NCI-H146 treated with DMSO at 0.1 percent for 48 hours (cell line): ENCODE results near the gene PNPLA7.
"Not testable (repeated sequence)": the region's sequence is repeated elsewhere in the genome, so short reads cannot be mapped to it uniquely, and the experiment has no call there.

ENCODE experiments used
- DNase-seq: peaks from one replicate; lab custom pipeline; 2025; ENCODE audit not compliant: unreplicated experiment; lab: John Stamatoyannopoulos, UW

The PNPLA7 gene

DNA sequence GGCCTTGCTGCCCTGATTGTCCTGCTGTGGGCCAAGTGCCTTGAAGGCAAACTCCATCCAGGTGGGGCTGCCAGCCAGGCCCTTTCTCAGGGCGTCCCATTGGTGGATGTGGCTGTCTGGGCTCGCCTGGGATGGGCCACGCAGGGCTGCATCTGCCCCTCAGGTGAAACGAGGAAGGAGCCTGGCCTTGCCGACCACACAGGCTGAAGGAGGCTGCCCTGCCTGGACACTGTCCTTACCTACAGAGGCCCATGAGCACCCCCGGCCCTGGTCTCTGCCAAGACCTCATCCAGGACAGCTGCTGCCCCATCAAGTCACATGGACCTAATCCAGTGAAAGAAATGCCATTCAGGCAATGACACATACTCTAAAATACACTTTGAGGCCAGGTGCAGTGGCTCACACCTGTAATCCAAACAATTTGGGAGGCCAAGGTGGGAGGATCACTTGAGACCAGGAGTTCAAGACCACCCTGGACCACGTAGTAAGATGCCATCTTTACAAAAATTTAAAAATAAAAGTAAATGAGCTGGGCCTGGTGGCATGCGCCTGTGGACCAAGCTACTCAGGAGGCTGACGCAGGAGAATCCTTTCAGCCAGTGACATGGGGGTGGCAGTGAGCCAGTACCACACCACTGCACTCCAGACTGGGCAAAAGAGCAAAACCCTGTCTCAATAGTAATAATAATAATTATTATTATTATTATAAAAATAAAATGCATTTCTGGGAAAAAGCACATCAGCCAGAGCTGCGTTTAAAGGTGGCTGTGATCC lies 33.9 kb downstream of the PNPLA7 start:
- no peak for DNase-seq

DNA sequence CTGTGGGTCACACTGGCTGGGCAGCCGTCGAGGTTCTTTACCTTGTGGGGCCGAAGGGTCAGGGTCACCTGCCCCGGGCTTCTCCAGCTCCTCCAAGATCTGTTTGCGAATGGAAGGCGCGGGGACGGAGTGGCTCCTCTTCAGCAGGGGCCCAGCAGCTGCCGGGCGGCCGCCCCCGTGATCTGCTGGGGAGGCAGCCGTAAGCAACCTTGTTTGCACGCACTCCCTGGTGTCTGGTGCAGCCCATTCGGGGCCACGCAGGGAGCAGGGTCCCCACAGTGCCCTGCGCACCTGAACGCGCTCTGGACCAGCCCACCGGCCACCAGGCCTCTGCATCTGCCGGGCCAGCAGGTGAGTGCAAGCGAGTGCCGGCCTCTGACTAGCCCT lies 34.9 kb downstream of the PNPLA7 start:
- no peak for DNase-seq

DNA sequence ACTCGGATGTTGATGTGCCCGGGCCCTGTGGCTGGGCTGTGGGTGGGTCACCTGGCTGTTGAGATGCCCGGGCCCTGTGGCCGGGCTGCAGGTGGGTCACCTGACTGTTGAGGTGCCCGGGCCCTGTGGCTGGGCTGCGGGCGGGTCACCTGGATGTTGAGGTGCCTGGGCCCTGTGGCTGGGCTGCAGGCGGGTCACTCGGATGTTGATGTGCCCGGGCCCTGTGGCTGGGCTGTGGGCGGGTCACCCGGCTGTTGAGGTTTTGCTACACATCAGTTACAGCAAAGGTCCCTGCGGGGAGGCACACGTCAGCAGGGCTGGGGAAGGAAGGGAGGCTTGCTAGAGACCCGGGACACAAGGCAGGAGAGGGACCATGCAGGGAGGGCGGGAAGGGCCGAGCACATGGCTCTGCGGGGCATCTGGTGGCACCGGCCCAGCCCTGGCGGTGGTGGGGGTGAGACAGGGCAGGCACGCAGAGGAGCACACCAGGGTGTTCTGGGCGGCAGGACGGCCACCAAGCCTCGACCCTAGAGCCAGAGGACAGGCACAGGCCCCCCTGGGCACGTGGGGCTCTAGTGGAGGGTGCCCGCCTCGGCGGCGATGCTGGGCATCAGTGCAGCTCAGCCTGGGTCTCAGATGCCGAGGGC lies 35.4 kb downstream of the PNPLA7 start:
- DNase-seq: no peak

DNA sequence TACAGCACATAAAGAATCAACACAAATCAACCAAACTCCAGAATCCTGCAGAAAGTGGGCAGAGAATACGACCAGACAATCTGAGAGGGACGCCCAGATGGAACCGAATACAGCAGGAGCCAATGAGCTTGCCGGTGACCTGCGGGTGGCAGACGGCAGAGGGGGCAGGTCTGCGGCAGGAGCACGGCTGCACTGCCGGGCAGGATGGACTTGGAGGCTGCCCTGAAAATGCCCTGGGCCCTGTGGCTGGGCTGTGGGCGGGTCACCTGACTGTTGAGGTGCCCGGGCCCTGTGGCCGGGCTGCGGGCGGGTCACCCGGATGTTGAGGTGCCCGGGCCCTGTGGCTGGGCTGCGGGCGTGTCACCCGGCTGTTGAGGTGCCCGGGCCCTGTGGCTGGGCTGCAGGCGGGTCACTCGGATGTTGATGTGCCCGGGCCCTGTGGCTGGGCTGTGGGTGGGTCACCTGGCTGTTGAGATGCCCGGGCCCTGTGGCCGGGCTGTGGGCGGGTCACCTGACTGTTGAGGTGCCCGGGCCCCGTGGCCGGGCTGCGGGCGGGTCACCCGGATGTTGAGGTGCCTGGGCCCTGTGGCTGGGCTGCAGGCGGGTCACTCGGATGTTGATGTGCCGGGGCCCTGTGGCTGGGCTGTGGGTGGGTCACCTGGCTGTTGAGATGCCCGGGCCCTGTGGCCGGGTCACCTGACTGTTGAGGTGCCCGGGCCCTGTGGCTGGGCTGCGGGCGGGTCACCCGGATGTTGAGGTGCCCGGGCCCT lies 36.2 kb downstream of the PNPLA7 start:
- DNase-seq: not testable (repeated sequence)

DNA sequence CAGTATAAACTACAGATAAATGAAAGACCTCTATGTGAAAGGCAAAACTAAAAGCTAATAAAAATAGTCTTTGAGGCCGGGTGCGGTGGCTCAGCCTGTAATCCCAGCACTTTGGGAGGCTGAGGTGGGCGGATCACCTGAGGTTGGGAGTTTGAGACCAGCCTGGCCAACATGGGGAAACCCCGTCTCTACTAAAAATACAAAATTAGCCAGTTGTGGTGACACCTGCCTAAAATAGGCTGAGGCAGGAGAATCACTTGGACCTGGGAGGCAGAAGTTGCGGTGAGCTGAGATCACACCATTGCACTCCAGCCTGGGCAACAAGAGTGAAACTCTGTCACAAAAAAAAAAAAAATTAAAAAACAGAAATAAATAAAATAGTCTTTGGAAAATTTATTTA lies 37.1 kb downstream of the PNPLA7 start:
- not testable (repeated sequence) for DNase-seq

DNA sequence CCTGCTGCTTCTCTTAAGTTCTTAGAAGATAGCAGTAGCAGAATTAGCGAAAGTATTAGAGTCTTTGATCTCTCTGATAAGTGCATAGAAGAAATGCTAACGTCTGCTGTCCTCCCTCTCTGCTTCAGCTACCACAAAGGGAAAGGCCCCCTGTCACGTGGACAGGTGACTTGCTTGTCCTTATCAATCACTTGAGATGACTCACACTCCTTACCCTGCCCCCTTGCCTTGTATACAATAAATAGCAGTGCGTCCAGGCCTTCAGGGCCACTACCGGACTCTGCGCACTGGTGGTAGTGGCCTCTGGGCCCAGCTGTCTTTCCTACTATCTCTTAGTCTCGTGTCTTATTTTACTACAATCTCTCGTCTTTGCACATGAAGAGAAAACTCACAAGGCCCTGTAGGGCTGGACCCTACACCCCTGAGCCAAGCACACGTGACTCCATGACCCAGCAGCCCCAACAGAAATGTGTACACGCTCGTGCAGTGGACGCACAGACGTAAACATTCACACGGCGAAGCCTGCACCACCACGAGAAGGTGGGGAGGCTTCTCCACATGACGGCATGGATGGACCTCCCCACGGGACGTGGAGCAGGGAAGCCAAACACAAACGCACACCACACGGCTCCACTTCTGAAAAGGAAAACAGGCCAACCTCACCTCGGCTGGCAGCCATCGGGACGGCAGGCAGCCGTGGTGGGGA lies 38.3 kb downstream of the PNPLA7 start:
- no peak for DNase-seq

DNA sequence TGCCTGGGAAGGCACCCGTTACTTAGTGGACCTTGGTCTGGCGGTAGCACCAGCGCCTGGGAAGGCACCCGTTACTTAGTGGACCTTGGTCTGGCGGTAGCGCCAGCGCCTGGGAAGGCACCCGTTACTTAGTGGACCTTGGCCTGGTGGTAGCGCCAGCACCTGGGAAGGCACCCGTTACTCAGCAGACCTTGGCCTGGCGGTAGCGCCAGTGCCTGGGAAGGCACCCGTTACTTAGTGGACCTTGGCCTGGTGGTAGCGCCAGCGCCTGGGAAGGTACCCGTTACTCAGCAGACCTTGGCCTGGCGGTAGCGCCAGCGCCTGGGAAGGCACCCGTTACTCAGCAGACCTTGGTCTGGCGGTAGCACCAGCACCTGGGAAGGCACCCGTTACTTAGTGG lies 39.1 kb downstream of the PNPLA7 start:
- not testable (repeated sequence) for DNase-seq

DNA sequence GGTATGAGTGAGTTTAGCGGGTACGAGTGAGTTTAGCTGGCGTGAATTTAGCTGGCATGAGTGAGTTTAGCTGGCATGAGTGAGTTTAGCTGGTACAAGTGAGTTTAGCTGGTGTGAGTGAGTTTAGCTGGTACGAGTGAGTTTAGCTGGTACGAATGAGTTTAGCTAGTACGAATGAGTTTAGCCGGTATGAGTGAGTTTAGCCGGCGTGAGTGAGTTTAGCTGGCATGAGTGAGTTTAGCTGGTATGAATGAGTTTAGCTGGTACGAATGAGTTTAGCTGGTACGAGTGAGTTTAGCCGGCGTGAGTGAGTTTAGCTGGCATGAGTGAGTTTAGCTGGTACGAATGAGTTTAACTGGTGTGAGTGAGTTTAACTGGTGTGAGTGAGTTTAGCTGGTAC lies 41.0 kb downstream of the PNPLA7 start:
- no peak for DNase-seq

DNA sequence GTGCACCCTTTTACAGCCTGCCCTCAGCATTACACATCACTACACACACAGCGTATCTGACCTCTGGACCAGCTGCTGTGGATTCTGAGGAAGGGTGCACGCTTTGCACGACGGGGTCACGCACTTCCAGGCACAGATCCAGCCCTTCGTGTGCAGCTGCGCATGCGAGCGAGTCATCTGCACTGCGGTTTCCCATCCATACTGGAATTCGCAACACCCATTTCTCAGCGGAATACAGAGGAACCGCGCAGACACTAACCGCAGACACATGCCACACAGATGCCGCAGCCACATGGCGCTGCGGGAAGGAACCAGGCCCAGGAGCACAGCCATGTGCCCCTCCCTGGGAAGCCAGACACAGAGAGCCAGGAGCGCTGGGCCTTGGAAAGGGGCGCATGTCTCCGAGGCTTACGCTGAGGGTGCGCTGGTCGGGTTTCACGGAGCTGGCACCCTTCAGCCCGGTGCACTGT lies 43.5 kb downstream of the PNPLA7 start:
- DNase-seq: no peak

DNA sequence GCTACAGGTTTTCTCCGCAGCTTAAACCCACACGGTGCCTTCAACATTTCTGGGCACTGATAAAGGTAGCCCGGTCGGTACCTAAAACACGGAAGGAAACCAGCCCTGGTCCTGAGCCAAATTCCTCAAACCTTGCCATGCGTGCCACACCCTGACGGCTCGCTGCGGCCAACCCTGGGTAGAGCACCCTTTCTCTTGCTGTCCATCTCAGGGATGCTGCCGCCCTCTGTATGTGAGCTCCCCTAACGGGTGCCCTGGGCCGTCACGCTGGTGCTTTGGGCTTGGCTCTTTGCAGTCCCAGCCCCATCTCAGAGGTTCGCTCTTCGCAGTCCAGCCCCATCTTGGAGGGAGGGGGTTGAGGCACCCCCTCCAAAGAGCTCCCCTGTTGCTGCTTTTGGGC lies 43.9 kb downstream of the PNPLA7 start:
- no peak for DNase-seq

DNA sequence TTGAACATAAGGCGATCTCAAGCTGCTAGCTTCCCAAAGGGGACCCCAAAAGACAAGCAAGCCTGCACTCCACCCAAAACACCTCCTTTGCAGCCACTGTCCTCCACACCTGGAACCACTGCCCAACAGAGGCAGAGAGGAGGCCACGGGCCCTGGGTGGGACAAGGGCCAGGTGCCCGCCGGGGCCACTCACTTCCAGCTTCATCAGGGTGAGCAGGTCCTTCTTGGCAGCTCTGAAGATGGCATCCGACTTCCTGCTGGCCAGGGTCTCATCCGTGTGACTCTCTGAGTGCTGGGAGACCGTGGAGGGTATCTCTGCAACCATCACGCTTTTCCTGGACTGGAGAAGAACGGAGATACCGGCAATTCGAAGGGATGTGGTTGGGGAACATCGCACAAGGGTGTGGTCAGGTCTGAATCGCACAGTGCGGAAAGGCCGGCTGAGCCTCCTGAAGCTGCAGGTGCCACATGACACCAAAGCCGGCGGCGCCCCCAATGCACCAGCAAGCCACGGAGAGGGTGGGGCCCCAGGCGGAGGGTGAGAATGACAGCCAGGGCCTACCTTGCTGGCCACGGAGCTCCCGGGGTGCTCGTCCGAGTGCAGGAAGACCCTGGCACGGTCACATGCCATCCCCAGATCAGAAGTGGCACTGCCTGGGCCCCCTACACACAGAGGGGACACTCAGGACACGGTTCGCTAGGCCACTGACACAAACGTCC lies 44.6 kb downstream of the PNPLA7 start:
- DNase-seq: no peak

DNA sequence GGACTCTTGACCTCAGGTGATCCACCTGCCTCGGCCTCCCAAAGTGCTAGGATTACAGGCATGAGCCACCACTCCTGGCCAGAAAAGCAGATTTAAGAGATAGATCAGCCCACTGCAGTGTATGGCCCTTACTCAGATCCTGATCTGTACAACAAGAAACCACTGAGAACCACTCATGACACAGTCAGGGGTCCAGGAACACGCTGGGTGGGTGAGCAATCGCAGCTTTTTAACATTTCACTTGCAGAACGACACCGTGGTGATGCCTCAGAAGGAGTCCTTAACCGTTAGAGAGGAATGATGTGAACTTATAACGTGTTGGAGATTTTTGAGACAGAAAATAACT lies 45.8 kb downstream of the PNPLA7 start:
- no peak for DNase-seq

DNA sequence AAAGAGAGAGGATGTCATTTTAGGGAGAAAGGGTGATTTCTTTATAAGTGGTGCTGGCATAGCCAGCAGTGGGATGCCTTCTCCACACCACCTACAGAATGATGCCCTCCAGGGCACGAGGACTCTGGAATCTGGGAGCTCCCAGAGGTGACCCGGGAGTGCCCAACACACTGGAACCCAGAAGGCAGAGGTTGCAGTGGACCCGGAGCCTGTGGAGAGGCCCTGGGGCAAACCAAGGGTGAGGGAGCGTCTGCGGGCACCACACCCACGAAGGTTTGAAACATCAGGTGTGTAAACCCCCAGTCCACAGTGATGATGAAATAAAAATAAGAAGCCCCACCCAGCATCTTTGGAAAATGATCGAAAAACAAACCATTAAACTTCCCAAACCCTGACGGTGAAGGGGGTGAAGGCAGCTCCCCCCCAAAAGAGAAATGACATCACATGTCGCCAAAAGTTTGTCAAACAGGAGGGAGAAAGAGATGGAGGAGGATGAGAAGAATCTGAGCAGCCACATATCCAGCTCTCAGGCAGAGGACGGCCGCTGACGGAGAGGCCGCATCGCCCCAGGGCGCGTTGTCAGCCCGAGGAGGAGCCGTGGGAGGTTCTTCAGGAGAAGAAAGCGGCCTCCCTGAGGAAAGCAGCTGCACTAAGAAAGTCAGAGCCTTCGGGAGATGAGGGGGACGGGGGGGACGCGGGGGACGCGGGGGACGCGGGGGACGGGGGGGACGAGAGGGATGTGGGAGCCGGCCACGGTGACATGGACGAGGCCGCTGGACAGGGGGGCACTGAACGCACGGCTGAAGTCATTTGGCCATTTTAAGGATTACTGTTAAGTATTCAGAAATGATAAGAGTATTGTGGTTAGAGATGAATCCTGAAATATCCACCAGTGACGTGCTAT lies 47.9 kb downstream of the PNPLA7 start:
- no peak for DNase-seq

DNA sequence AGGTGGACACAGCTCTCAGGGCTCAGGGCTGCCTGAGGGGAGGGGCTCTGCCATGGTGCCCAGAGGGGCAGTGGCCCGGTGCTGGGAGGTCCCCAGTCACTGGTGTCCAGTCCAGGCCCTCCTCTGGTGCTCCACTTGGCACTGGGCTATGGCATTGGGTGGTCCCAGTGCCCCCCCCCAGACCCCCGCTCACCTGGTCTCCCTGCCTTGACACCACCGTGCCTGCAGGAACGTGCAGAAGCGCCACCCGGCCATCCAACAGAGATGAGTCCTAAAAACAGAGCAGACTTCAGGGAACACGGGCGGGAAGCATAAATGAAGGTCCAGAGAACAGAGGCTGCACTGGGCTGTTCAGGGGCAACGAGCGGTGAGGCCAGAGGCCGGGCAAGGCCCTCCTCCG lies 48.7 kb downstream of the PNPLA7 start:
- no peak for DNase-seq

DNA sequence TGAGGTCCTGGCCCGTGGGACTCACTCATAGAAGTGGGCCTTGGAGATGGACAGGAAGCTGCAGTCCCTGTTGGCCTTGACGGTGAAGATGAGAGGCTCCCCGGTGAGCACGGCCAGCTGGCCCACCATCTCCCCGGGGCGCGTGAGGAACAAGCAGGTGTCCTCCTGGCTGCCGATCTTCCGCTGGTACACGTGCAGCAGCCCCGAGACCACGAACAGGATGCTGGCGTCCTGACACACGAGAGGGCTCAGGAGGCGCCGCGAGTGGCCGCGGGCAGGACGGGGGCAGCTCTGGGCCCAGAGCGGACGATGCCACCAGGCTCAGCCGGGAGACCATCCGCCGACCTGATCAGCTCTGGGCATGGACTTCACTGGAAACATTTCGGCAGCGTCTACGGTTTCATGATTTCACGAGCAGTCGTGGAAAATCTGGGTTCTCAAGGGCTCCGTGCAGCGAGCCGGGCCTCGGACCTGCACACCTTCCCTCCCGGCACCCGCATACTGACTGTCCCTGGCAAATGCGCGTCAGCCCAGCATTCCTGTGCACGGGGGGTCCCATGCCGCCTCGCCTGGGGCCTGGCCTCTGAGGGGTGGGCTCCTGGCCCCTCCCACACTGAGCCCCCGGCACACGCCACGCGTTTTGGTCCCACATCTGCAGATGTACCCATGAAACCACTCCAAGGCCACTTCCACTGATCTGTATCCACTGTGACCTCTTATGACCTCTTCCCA lies 49.4 kb downstream of the PNPLA7 start:
- no peak for DNase-seq

DNA sequence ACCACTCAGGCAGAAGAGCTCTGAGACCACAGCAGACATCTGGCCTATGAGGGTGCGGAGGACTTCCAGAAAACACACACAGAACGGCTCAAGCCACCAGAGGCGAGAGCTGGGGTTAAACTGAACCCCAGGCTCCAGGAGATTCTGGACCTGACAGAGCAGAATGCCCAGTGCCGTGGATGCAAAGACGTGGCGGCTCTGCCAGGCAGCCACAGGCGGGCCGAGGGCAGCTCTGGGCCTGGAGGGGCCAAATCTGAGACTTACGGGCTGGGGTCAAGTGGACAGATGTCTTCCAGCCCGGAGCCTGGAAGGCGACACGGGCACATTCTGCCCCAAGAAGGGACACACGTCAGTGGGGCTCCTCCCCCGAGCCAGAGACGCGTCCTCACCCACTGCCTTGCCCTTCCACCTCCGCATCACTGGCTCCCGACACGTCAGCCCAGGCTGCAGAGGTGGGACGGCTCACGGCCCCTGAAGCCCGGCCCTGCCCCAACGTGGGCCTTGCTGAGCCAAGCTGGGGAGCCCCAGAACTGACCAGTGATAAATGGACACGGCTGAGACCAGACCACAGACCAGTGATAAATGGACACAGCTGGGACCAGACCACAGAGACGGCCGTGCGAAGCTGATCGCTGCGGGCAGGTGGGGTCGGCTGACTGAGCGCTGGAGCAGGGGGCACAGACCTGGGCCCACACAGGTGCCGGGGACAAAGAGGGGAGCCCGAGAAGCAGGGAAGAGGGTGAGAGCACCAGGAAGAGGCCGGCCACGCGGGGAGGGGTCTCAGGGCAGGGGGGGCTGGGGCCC lies 50.1 kb downstream of the PNPLA7 start:
- DNase-seq: no peak

DNA sequence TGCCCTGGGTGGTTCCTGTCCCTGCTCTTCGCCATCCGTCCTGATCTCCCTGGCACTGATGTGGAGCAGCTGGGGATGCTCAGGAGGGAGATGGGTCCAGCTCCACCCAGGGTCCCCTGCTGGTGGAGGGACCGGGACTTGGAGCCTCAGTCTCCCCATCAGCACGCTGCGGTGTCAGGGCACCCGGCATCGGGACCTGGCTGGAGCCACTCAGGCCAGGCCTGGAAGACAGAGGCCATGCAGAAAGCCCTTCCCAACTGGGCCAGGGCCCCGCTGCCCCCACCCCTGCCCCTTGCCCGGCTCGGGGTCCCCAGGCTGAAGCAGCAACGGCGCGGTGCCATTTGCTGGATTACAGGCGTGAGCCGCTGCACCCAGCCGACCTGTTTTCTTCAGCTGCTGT lies 50.8 kb downstream of the PNPLA7 start:
- DNase-seq: no peak

DNA sequence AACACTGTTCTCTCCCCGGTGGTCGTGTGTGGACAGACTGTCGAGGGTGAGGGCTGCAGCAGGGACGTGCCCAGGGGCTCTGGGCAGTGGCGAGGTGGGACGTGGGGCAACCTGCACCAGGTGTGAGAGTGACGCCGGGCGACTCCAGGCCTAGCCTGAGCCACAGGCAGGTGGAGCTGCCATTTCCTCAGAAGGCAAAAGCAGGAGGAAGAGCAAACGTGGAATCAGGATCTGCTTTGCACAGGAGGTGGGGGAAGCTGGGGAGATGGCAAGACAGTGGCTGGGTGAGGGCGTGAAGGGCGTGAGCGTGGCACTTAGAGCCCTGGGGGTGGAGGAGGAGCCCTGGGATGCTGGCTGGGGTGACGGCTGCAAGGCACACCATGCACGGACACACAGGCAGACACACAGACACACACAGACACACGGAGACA lies 51.5 kb downstream of the PNPLA7 start:
- no peak for DNase-seq
